ENCODE data around the gene FAM3A.
A peak's percentile ranks its signal among the peaks of the same experiment; 100 is the strongest.

The FAM3A gene

GRCh38 chrX:154459832-154460231, 56.2 kb downstream of the FAM3A start:
- no peak for TF ChIP-seq CTCF (IDR thresholded peaks at IDR 0.05; ENCODE audit: low read depth, low read length)
- H3K4me3 ChIP-seq (ENCODE audit: low read depth, low read length) = peak overlapping the region; percentile 76

DNA sequence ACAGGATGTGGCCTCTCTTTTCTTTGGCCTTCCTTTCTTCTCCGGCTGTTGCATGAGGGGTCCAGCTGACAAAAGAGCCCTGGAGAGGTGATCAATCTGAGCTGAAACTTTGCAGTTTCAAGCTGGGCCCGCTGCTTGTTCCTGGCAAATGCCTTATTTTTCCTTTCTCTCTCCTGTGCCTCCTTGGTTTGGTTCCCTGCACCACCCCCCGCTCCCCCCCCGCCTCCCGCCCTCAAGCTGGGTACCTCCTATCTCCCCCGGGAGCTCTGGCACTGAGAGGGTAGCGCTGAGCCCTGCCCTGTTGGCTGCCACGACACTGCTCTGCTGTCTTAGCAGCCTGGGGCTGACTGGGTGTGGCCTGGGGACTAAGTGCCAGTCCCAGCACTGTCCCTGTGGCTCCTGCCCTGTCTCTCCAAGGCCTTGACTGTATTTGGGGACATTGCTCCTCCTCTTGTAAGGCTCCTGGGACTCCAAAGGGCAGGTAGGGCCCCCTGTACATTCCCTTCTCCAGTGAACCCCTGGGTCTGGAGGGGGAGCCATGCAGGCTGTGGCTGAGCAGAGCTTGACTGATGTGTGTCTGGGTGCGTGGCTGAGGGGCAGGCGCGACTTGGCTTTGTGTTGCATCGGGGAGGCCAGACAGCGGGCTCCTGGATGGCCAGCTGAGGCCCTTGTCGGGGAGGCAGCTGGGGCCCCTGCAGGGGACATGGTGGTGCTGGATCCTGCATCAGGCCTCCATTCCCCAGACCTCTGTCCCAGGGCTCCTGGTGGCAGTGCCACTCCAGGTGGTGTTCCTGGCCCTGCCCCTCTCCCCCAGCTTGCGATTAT, 56.9 kb downstream of the FAM3A start:
- TF ChIP-seq CTCF (IDR thresholded peaks at IDR 0.05; ENCODE audit: low read depth, low read length) = no peak
- H3K4me3 ChIP-seq (ENCODE audit: low read depth, low read length) = peak overlapping the region; percentile 76

DNA sequence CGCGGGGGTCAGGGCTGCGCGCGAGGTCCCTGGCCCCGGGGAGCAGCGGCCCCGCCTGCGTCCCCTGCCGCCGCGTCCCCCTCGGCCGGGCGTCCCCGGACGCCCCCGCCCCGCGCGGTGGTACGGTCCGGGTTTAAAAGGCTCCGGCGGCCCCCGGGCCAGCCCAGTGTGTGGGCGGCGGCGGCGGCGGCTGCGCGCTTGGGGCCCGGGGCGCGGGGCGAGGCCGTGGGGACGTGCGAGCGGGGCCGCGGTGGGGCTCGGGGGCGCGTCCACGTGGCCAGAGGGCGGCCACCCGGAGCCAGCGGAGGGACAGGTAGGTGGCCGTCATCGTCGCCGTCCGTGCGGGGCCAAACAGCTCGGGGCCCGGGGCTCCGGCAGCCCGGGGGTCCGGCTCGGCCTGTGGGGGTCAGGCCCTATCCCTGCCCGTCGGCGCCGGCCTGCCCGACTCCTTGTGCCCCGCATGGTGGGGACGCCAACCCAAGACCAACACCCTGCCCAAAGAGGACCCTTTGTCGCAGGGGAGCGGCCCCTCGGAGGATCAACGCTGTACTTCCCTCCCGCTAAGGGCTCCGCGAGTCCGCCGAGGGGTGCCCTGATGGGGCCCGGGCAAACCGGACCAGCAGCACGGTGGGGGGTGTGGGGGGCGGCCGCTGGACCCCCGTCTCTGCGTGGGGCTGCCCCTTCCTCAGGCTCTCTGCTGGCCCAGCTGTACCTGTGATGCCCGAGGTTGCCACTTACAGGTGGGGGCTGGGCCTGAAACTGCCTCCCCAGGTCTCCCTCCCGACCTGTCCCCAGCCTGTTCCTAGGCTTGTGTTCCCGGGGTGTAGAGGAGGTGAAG, 57.7 kb downstream of the FAM3A start, which contains the start of gene PLXNA3:
Gene PLXNA3 (plus strand): TSS at position 166 of the 838 bp plus-strand sequence. CDS start 1,903 bp downstream, outside the sequence.
- TF ChIP-seq CTCF (IDR thresholded peaks at IDR 0.05; ENCODE audit: low read depth, low read length) = no peak
- H3K4me3 ChIP-seq (ENCODE audit: low read depth, low read length) = peak within 1 kb of the TSS; percentile 76

- peak overlapping the region; percentile 50 for H3K4me3 ChIP-seq (ENCODE audit: low read depth, low read length)
- no peak for TF ChIP-seq CTCF (IDR thresholded peaks at IDR 0.05; ENCODE audit: low read depth, low read length)
These were observed 58.4 kb downstream of the FAM3A start for GRCh38 chrX:154457491-154458115.
